VCaP (cell line): ENCODE results near the gene RSRC1.

ENCODE experiments used
- H3K27ac ChIP-seq: fragments of 450-650 bp; 2 replicates; pipeline ENCODE4 v1.5.1; 2017
- TF ChIP-seq, protein P1 (sequence below): fragments of 450-650 bp; conservative IDR thresholded peaks from 2 replicates; pipeline ENCODE4 v1.5.1; 2017; ENCODE audit warnings: mild to moderate bottlenecking, moderate library complexity

Gene RSRC1

DNA sequence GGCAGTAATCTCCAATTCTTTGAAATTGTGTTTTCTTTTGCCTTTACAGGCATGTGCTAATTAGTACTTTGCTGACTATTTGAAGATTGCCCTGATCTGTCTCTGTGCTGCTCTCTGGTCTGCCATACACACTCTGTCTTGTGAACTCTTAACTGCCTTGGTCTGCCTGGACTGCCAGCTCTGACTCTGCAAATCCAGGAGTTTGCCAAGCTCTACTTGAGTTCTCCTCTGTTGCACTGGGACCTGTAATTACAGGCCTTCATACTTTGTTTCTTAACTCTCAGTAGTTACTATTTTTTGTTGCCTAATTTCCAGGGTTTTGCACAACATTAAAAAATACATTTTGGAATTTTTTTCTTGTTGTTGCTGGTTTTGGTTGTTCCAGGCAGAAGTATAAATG is 155.0 kb downstream of the RSRC1 start:
- no peak overlapping the region for H3K27ac ChIP-seq
- TF ChIP-seq, protein P1, sequence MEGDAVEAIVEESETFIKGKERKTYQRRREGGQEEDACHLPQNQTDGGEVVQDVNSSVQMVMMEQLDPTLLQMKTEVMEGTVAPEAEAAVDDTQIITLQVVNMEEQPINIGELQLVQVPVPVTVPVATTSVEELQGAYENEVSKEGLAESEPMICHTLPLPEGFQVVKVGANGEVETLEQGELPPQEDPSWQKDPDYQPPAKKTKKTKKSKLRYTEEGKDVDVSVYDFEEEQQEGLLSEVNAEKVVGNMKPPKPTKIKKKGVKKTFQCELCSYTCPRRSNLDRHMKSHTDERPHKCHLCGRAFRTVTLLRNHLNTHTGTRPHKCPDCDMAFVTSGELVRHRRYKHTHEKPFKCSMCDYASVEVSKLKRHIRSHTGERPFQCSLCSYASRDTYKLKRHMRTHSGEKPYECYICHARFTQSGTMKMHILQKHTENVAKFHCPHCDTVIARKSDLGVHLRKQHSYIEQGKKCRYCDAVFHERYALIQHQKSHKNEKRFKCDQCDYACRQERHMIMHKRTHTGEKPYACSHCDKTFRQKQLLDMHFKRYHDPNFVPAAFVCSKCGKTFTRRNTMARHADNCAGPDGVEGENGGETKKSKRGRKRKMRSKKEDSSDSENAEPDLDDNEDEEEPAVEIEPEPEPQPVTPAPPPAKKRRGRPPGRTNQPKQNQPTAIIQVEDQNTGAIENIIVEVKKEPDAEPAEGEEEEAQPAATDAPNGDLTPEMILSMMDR, result no peak

DNA sequence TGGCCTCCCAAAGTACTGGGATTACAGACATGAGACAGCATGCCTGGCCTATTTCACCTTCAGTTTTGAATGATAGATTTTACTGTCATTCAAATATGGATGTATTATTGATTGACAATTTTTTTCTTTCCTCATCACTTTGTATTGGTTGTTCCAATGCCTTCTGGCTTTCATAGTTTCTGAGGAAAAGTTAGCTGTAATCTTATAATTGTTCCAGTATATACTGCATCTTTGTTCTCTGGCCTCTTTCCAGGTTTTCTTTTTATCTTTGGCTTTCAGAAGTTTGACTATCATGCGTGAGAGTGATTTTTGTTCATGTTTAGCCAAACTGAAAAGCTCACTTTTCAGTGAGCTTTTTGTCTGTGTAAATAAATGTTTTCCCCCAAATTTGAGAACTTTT is 157.1 kb downstream of the RSRC1 start:
- TF ChIP-seq, protein P1, result no peak
- no peak overlapping the region for H3K27ac ChIP-seq

DNA sequence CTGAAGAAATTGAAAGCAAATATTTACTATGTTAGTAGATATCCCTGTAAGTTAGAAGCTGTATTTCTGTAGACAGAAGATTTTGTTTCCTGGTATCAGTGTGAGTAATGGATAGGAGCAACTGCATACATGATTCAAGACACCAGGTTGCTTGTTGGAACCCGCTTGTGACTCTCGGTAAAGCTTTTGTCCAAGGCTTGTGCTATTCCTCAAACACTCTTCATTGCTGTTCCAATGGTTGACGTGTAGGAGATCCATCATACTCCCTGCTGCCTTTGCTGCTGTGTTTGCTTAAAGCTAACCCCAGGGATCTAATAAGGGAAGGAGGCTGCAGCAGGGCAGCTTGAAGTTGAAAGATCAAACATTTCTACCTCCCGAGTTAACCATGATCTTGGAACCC is 160.1 kb downstream of the RSRC1 start:
- no peak overlapping the region for H3K27ac ChIP-seq
- TF ChIP-seq, protein P1, result no peak

DNA sequence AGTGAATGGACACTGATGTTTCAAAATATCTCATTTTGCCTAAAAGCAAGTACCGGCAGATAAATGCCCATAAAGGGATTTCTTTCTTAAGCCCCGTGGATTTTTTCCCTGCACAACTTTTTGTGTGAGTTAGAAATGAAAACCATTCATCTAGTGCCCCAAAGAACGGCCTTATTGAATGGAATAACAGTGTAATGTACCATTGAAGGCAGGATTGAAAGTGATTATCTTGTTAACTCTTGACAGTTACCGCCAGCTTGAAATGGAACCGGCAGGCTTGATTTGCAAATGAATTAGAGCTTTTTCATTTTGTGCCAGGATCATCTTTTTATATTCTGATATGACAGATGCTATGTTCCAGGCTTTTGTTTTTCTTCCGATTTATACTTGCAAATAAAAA is 162.2 kb downstream of the RSRC1 start:
- H3K27ac ChIP-seq, result no peak overlapping the region
- TF ChIP-seq, protein P1, result no peak

DNA sequence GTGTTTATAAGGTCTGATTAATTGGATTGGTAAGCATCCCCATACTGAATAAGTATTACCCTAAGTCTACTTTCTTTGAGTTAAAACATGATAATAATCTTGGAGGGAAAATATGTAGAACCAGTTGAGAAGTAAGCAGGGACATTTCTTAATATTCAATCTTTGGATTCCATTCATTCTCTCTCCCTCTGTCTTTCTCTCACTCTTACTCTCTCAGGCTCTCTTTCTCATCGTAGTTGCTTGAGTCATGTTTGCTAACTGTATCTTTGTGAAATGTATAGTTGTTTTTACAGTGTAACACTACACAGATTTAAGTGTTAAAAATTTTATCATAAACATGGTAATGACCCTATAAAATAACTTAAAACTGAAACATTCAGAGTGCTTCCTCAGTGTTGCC is 163.8 kb downstream of the RSRC1 start:
- TF ChIP-seq, protein P1, result no peak

DNA sequence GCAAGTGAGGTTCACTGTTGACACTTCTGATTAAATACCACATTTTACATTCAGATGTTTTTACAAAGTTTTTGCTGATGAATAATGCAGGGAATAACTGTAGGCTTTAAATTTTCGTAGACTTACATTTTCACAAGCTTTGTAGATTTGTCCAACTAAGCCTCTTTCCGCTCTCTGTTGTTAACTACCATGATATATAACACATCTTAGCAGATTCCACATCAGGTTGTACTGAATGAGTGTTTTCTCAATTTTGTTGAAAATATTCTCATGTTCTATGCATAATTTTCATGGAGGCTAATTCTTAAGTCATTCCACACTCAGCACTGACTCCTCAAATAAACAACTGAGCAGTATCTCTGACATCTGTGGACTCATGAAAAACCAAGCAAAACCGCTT is 168.3 kb downstream of the RSRC1 start:
- TF ChIP-seq, protein P1, result no peak
- H3K27ac ChIP-seq, result no peak overlapping the region

More for the DNA sequence above, 163.8 kb downstream of the RSRC1 start:
- no peak overlapping the region for H3K27ac ChIP-seq

DNA sequence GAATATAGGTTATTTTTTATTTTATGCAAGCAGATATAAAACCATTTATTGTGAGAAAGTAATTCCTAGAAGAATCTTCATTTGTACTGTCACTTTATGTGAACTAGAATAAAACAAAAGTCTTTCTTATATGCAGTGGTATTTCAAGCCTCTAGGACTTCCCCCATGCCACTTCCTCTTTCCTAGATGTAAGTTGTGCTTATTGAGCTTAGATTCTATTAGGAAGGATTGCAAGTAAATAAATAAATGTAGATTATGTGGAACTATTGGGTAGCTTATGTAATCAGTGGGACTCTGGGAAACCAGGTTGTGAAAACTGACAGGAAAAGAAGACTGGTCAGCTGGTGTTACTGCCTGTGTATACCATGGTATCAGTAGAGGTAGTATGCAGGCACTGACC is 169.7 kb downstream of the RSRC1 start:
- TF ChIP-seq, protein P1, result no peak
- no peak overlapping the region for H3K27ac ChIP-seq

DNA sequence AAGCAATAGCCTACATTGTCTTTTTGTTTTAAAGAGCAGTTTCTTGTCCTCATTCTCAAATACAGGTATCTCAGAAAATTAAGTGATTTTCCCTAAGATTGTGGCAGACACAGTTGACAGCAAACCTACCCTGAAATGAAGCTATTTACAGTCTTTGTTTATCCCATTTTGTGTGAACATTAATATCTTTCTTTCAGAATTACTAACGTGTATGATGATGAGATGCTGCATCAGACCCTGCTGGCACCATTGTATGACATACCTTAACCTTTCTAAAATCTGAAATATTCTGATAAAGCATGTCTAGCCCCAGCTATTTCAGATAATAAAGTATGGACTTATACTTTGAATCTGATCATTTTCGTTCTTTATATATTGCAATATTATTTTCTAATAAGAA is 185.9 kb downstream of the RSRC1 start:
- TF ChIP-seq, protein P1, result no peak
- H3K27ac ChIP-seq, result no peak overlapping the region
